Endodermal cell (in vitro differentiated cells): ENCODE results near the gene TULP1. TPM values are rescaled to one million over a fixed set of nuclear protein-coding genes. Genes with fewer than 3 reads are reported as not detected.
A peak's percentile ranks its signal among the peaks of the same experiment; 100 is the strongest.

ENCODE experiments used
- DNase-seq: peaks from one replicate; pipeline ENCODE4 v3.0.0-alpha.2; 2017
- H3K27ac ChIP-seq: 2 replicates; pipeline ENCODE4 v1.5.1; 2013; ENCODE audit warnings: mild to moderate bottlenecking, low read depth, low read length, moderate library complexity
- H3K27me3 ChIP-seq: 2 replicates; pipeline ENCODE4 v1.6.1; 2013; ENCODE audit warnings: mild to moderate bottlenecking, low read length, moderate library complexity; ENCODE audit not compliant: insufficient read depth, control insufficient read depth, poor library complexity, severe bottlenecking
- H3K36me3 ChIP-seq: 2 replicates; pipeline ENCODE4 v1.7.0; 2013; ENCODE audit warnings: mild to moderate bottlenecking, low read length, moderate library complexity; ENCODE audit not compliant: control insufficient read depth, insufficient read depth
- H3K4me1 ChIP-seq: one replicate; pipeline ENCODE4 v1.7.0; 2013; ENCODE audit warnings: low read length; ENCODE audit not compliant: control insufficient read depth, insufficient read depth
- H3K4me3 ChIP-seq: 2 replicates; pipeline ENCODE4 v1.5.1; 2013; ENCODE audit warnings: mild to moderate bottlenecking, low read length, moderate library complexity
- H3K9ac ChIP-seq: 2 replicates; pipeline ENCODE4 v1.6.1; 2013; ENCODE audit warnings: mild to moderate bottlenecking, low read length, moderate library complexity; ENCODE audit not compliant: poor library complexity, severe bottlenecking; ENCODE audit errors: extremely low read depth
- H3K9me3 ChIP-seq: 2 replicates; pipeline ENCODE4 v1.6.1; 2013; ENCODE audit warnings: mild to moderate bottlenecking, low read length, moderate library complexity; ENCODE audit not compliant: control insufficient read depth
- H3K27ac Mint-ChIP-seq: 2 replicates; pipeline ENCODE4 v1.8.0; 2020; ENCODE audit warnings: mixed read lengths
- H3K27me3 Mint-ChIP-seq: 2 replicates; pipeline ENCODE4 v1.8.0; 2021; ENCODE audit warnings: mild to moderate bottlenecking, mixed read lengths; ENCODE audit not compliant: insufficient read depth
- H3K36me3 Mint-ChIP-seq: 2 replicates; pipeline ENCODE4 v1.8.0; 2020; ENCODE audit warnings: low read depth, mixed read lengths
- H3K4me1 Mint-ChIP-seq: 2 replicates; pipeline ENCODE4 v1.8.0; 2020; ENCODE audit warnings: mixed read lengths
- H3K4me3 Mint-ChIP-seq: 2 replicates; pipeline ENCODE4 v1.8.0; 2020; ENCODE audit warnings: mild to moderate bottlenecking, moderate library complexity, mixed read lengths
- H3K9me3 Mint-ChIP-seq: 2 replicates; pipeline ENCODE4 v1.8.0; 2020; ENCODE audit warnings: mild to moderate bottlenecking, mixed read lengths
- WGBS, 2 experiments: methylation state at CpG; one replicate each; pipeline versions ENCODE4 v1.1.5 to v1.1.7; 2013; ENCODE audit warnings: missing lambda C conversion rate in 2 of 2, mixed read lengths in 1 of 2; ENCODE audit not compliant: insufficient coverage in 1 of 2, insufficient read length in 1 of 2; 5-methylcytosine and 5-hydroxymethylcytosine counted together
- total RNA-seq, 2 donors: library from RNA; stranded (reverse); fragmentation: NEBNext Ultra II Directional in 1 of 2; extraction: Animal tissue kit (Norgen Biotek cat#: 25700) in 1 of 2; gene quantifications; 2 replicates in 1 of 2; 3 replicates in 1 of 2; pipeline ENCODE4 v1.2.1, GENCODE V29; 2021
- TF ChIP-seq, protein P1 (sequence below): fragments of 200-600 bp; sonication (generic); conservative IDR thresholded peaks from 2 replicates; pipeline ENCODE4 v1.5.0; 2021; ENCODE audit warnings: antibody characterized with exemption, mild to moderate bottlenecking

Gene TULP1
- total RNA-seq, 2 donors from 2014 or later, result 0.29 to 4.0 TPM

DNA sequence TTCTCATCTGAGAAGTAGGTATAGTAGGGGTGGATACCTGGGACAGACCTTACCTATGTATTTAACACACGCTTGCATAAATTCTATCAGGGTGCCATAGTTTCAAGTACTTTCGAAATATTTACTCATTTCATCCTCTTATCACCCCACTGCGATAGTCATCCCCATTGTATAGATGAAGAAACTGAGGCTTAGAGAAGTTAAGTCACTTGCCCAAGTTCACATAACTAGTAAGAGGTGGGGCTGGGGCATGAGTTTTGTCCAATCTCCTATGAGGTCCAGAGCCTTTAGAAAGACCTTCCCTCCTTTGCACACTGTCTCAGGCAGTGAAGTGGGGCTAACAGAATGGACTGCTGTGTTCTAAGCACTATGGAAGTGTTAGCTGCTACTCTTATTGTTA, 6.2 kb downstream of the TULP1 start:
- no peak overlapping the region for H3K27ac Mint-ChIP-seq
- no peak overlapping the region for H3K9ac ChIP-seq
- H3K4me1 Mint-ChIP-seq, result no peaks in the 10 kb centered on the region
- 100% methylated on average over 2 of the region's 3 CpGs; no CpG with 5 or more reads in 1 of the 2 experiments for WGBS, 2 experiments
- H3K27ac ChIP-seq, result no peak overlapping the region
- no peak overlapping the region for H3K4me3 ChIP-seq
- H3K36me3 ChIP-seq, result no peaks in the 10 kb centered on the region
- no peaks in the 10 kb centered on the region for H3K9me3 ChIP-seq
- H3K27me3 Mint-ChIP-seq, result peaks cover 27% of the 10 kb centered on the region
- H3K9me3 Mint-ChIP-seq, result no peaks in the 10 kb centered on the region
- DNase-seq, result no peak
- TF ChIP-seq, protein P1, sequence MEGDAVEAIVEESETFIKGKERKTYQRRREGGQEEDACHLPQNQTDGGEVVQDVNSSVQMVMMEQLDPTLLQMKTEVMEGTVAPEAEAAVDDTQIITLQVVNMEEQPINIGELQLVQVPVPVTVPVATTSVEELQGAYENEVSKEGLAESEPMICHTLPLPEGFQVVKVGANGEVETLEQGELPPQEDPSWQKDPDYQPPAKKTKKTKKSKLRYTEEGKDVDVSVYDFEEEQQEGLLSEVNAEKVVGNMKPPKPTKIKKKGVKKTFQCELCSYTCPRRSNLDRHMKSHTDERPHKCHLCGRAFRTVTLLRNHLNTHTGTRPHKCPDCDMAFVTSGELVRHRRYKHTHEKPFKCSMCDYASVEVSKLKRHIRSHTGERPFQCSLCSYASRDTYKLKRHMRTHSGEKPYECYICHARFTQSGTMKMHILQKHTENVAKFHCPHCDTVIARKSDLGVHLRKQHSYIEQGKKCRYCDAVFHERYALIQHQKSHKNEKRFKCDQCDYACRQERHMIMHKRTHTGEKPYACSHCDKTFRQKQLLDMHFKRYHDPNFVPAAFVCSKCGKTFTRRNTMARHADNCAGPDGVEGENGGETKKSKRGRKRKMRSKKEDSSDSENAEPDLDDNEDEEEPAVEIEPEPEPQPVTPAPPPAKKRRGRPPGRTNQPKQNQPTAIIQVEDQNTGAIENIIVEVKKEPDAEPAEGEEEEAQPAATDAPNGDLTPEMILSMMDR, result no peak
- H3K27me3 ChIP-seq, result no peaks in the 10 kb centered on the region
- H3K4me3 Mint-ChIP-seq, result no peak overlapping the region
- no peaks in the 10 kb centered on the region for H3K4me1 ChIP-seq
- no peaks in the 10 kb centered on the region for H3K36me3 Mint-ChIP-seq

DNA sequence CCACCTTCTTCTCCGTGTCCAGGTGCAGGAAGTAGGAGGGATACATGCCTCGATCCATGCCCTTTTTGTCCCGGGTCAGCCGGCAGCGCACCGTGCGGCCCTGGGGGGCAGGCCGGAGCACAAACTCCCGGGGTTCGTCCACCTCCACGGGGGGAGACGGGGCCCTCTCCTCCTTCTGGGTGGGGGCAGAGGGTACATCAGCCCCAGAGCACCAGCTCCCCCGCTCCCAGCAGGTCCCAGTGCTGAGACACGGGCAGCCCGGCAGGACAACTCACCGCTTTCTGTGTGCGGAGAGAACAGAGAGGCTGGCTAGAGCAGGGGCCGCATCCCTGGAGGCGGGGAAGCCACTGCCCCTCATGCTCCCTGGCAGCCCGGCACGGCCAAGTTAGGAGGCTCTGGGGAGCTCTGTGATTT, 6.7 kb downstream of the TULP1 start:
- Histone ChIP-seq H3K9me3 (no peaks in the 10 kb centered on the region), H3K9ac (no peak overlapping the region), H3K4me1 (no peaks in the 10 kb centered on the region), H3K4me3 (no peak overlapping the region), H3K27me3 (no peaks in the 10 kb centered on the region), H3K36me3 (no peaks in the 10 kb centered on the region), H3K27ac (no peak overlapping the region)
- Mint-ChIP-seq H3K4me3 (peak overlapping the region; percentile 15), H3K27ac (no peak overlapping the region), H3K36me3 (no peaks in the 10 kb centered on the region), H3K27me3 (peaks cover 27% of the 10 kb centered on the region), H3K9me3 (no peaks in the 10 kb centered on the region), H3K4me1 (peaks cover 2% of the 10 kb centered on the region)
- TF ChIP-seq, protein P1, result no peak
- WGBS, 2 experiments, result 47 to 70% methylated on average over 8 to 21 of the region's 21 CpGs
- peak; percentile 65 for DNase-seq

DNA sequence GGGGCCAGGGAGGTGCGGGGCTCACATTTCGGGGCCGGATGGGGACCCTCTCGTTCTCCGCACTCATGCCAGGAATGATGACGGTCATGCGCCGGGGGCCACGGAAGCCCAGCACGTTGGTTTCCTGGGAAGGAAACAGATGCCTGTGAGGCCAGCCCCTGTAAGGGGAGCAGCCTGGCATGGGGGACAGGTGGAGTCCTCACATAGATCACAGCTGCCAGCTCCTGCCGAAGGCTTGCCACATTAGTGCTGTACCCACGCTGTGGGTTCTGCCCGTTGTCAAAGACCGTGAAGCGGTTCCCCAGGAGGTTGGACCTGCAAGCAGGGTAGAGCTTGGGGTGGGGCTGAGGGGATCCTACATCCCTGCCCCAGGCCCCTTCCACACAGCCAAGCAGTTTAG, 9.2 kb downstream of the TULP1 start:
- H3K4me1 ChIP-seq, result peaks cover 3% of the 10 kb centered on the region
- DNase-seq, result no peak
- peaks cover 11% of the 10 kb centered on the region for H3K4me1 Mint-ChIP-seq
- WGBS, 2 experiments, result 89 to 91% methylated on average over 8 to 15 of the region's 15 CpGs
- TF ChIP-seq, protein P1, result no peak
- no peaks in the 10 kb centered on the region for H3K9me3 Mint-ChIP-seq
- H3K4me3 ChIP-seq, result no peak overlapping the region
- H3K36me3 ChIP-seq, result no peaks in the 10 kb centered on the region
- H3K27ac Mint-ChIP-seq, result no peak overlapping the region
- no peak overlapping the region for H3K9ac ChIP-seq
- no peak overlapping the region for H3K4me3 Mint-ChIP-seq
- no peaks in the 10 kb centered on the region for H3K36me3 Mint-ChIP-seq
- peaks cover 31% of the 10 kb centered on the region for H3K27me3 Mint-ChIP-seq
- H3K27ac ChIP-seq, result no peak overlapping the region
- no peaks in the 10 kb centered on the region for H3K9me3 ChIP-seq
- no peaks in the 10 kb centered on the region for H3K27me3 ChIP-seq
